Astrocyte (in vitro differentiated cells and primary cell): ENCODE results near the gene SHISA9. TPM values are rescaled to one million over a fixed set of nuclear protein-coding genes. Genes with fewer than 3 reads are reported as not detected.

Experiments
- DNase-seq: peaks from one replicate; pipeline ENCODE4 v3.0.0-alpha.2; 2010; ENCODE audit warnings: low read depth
- FAIRE-seq: peaks from 2 replicates; lab custom pipeline; 2011; peaks lifted over from hg19 to GRCh38; lab: Jason Lieb, UNC
- H2AFZ ChIP-seq: 2 replicates; pipeline ENCODE4 v1.6.0; 2012; ENCODE audit warnings: low read depth, low read length, inconsistent platforms
- H3K27ac ChIP-seq: 2 replicates; pipeline ENCODE4 v1.5.1; 2011; ENCODE audit warnings: low read depth, low read length, inconsistent platforms
- H3K27me3 ChIP-seq: 2 replicates; pipeline ENCODE4 v1.6.0; 2011; ENCODE audit warnings: low read length, inconsistent platforms; ENCODE audit not compliant: insufficient read depth
- H3K36me3 ChIP-seq: 2 replicates; pipeline ENCODE4 v1.5.1; 2011; ENCODE audit warnings: low read length, inconsistent platforms; ENCODE audit not compliant: insufficient read depth
- H3K4me1 ChIP-seq: 2 replicates; pipeline ENCODE4 v1.5.1; 2011; ENCODE audit warnings: low read length, inconsistent platforms; ENCODE audit not compliant: insufficient read depth
- H3K4me2 ChIP-seq: 2 replicates; pipeline ENCODE4 v1.6.0; 2012; ENCODE audit warnings: low read length, inconsistent platforms
- H3K4me3 ChIP-seq: 2 replicates; pipeline ENCODE4 v1.5.1; 2011; ENCODE audit warnings: low read depth, mild to moderate bottlenecking, low read length, inconsistent platforms; ENCODE audit not compliant: insufficient read depth
- H3K79me2 ChIP-seq: 2 replicates; pipeline ENCODE4 v1.6.0; 2012; ENCODE audit warnings: mild to moderate bottlenecking, low read length, inconsistent platforms; ENCODE audit not compliant: insufficient read depth
- H3K9ac ChIP-seq: 2 replicates; pipeline ENCODE4 v1.6.0; 2012; ENCODE audit warnings: mild to moderate bottlenecking, low read length, inconsistent platforms
- H3K9me3 ChIP-seq: 2 replicates; pipeline ENCODE4 v1.5.1; 2012; ENCODE audit warnings: low read depth, mild to moderate bottlenecking, low read length, inconsistent platforms; ENCODE audit not compliant: insufficient read depth
- H4K20me1 ChIP-seq: 2 replicates; pipeline ENCODE4 v1.6.0; 2012; ENCODE audit warnings: low read length, inconsistent platforms; ENCODE audit not compliant: insufficient read depth
- H3K27ac Mint-ChIP-seq: one replicate; pipeline ENCODE4 v1.8.0; 2021; ENCODE audit warnings: mild to moderate bottlenecking, mixed read lengths; ENCODE audit not compliant: unreplicated experiment
- H3K27me3 Mint-ChIP-seq: one replicate; pipeline ENCODE4 v1.8.0; 2021; ENCODE audit warnings: low read depth, mixed read lengths; ENCODE audit not compliant: unreplicated experiment
- H3K36me3 Mint-ChIP-seq: one replicate; pipeline ENCODE4 v1.8.0; 2021; ENCODE audit warnings: low read depth, mixed read lengths; ENCODE audit not compliant: unreplicated experiment
- H3K4me1 Mint-ChIP-seq: one replicate; pipeline ENCODE4 v1.8.0; 2021; ENCODE audit warnings: low read depth, mixed read lengths; ENCODE audit not compliant: unreplicated experiment
- H3K4me3 Mint-ChIP-seq: one replicate; pipeline ENCODE4 v1.8.0; 2021; ENCODE audit warnings: mild to moderate bottlenecking, moderate library complexity, mixed read lengths; ENCODE audit not compliant: unreplicated experiment
- H3K9me3 Mint-ChIP-seq: one replicate; pipeline ENCODE4 v1.8.0; 2021; ENCODE audit warnings: mild to moderate bottlenecking, mixed read lengths; ENCODE audit not compliant: unreplicated experiment
- EZH2 ChIP-seq: IDR thresholded peaks from 2 replicates; pipeline ENCODE4 v1.6.1; 2012; ENCODE audit warnings: mild to moderate bottlenecking, low read length, inconsistent platforms; ENCODE audit not compliant: insufficient read depth
- total RNA-seq: library from RNA; stranded (reverse); gene quantifications from 2 replicates; pipeline ENCODE4 v1.2.1, GENCODE V29; 2021
- TF ChIP-seq, protein P1 (sequence below): IDR thresholded peaks from 2 replicates; pipeline ENCODE4 v1.5.1; 2011; ENCODE audit warnings: low read depth, mild to moderate bottlenecking, inconsistent platforms, low read length, moderate library complexity; ENCODE audit not compliant: insufficient read depth

Gene SHISA9
- total RNA-seq, 1 donor from 2014 or later, result 73.0 TPM

DNA sequence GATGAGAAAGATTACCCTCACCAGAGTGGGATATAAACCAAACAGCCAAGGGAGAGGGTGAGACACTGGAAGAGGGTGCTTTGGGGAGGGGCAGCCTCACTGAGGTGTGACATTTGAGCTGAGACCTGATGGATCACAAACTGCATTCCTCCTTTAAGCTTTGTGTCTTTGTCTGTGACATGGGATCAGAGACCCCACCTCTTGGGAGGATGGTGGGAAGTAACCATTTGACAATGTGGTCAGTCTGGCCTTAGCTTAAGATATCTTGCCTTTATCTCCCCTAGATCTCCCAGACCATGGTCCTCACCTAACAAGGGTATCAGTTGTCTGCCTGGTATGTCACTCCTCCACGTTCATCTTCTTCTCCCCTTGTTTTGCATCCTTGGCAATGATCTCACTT, 163.4 kb downstream of the SHISA9 start:
- Mint-ChIP-seq H3K4me1 (no peaks in the 10 kb centered on the region), H3K9me3 (no peaks in the 10 kb centered on the region), H3K36me3 (peaks cover 4% of the 10 kb centered on the region), H3K4me3 (no peak overlapping the region), H3K27ac (no peak overlapping the region), H3K27me3 (no peaks in the 10 kb centered on the region)
- Histone ChIP-seq H3K4me1 (no peaks in the 10 kb centered on the region), H3K36me3 (no peaks in the 10 kb centered on the region), H3K27me3 (no peaks in the 10 kb centered on the region), H3K4me3 (no peak overlapping the region), H4K20me1 (no peaks in the 10 kb centered on the region), H3K9ac (no peak overlapping the region), H3K27ac (no peak overlapping the region), H3K4me2 (no peak overlapping the region), H2AFZ (no peak overlapping the region), H3K79me2 (no peaks in the 10 kb centered on the region), H3K9me3 (peaks cover 10% of the 10 kb centered on the region)
- DNase-seq, result no peak
- no peak for FAIRE-seq
- no peak for TF ChIP-seq EZH2
- TF ChIP-seq, protein P1, sequence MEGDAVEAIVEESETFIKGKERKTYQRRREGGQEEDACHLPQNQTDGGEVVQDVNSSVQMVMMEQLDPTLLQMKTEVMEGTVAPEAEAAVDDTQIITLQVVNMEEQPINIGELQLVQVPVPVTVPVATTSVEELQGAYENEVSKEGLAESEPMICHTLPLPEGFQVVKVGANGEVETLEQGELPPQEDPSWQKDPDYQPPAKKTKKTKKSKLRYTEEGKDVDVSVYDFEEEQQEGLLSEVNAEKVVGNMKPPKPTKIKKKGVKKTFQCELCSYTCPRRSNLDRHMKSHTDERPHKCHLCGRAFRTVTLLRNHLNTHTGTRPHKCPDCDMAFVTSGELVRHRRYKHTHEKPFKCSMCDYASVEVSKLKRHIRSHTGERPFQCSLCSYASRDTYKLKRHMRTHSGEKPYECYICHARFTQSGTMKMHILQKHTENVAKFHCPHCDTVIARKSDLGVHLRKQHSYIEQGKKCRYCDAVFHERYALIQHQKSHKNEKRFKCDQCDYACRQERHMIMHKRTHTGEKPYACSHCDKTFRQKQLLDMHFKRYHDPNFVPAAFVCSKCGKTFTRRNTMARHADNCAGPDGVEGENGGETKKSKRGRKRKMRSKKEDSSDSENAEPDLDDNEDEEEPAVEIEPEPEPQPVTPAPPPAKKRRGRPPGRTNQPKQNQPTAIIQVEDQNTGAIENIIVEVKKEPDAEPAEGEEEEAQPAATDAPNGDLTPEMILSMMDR, result no peak

- H2AFZ ChIP-seq, result no peak overlapping the region
- H3K9ac ChIP-seq, result no peak overlapping the region
- peaks cover 10% of the 10 kb centered on the region for H3K9me3 ChIP-seq
- H3K4me2 ChIP-seq, result no peak overlapping the region
- H3K4me3 Mint-ChIP-seq, result no peak overlapping the region
- H4K20me1 ChIP-seq, result no peaks in the 10 kb centered on the region
- H3K36me3 Mint-ChIP-seq, result peaks cover 2% of the 10 kb centered on the region
- no peaks in the 10 kb centered on the region for H3K27me3 ChIP-seq
- no peak overlapping the region for H3K27ac Mint-ChIP-seq
- no peak for FAIRE-seq
- H3K4me3 ChIP-seq, result no peak overlapping the region
- TF ChIP-seq, protein P1, result no peak
- no peak for TF ChIP-seq EZH2
- no peak overlapping the region for H3K27ac ChIP-seq
- H3K36me3 ChIP-seq, result no peaks in the 10 kb centered on the region
- no peaks in the 10 kb centered on the region for H3K27me3 Mint-ChIP-seq
- H3K4me1 ChIP-seq, result no peaks in the 10 kb centered on the region
- H3K9me3 Mint-ChIP-seq, result no peaks in the 10 kb centered on the region
- peaks cover 6% of the 10 kb centered on the region for H3K4me1 Mint-ChIP-seq
- DNase-seq, result no peak
- H3K79me2 ChIP-seq, result no peaks in the 10 kb centered on the region
These were observed 166.2 kb downstream of the SHISA9 start for GRCh38 chr16:13067648-13068047.

DNA sequence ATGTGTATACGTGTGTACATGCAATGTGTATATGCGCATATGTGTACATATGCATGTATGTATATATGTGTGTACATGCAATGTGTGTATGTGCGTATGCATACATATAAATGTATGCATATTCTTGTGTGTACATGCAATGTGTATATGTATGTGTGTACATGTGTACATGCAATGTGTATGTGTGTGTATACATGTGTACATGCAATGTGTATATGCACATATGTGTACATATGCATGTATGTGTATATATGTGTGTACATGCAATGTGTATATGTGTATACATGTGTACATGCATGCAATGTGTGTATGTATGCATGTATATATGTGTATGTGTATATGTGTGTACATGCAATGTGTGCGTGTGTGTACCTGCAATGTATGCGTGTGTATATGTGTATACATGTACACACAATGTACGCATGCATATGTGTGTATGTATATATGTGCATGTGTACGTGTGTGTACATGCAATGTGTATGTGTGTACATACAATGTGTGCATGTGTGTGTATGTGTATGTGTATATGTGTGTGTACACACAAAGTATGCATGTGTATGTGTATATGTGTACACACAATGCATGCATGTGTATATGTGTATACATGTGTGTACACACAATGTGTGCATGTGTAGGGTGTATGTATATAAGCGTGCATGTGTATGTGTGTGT, 167.7 kb downstream of the SHISA9 start:
- peak; percentile 50 for FAIRE-seq
- no peak for DNase-seq
- Mint-ChIP-seq H3K27ac (no peak overlapping the region), H3K36me3 (peaks cover 2% of the 10 kb centered on the region), H3K9me3 (no peaks in the 10 kb centered on the region), H3K4me1 (peaks cover 6% of the 10 kb centered on the region), H3K27me3 (no peaks in the 10 kb centered on the region), H3K4me3 (no peak overlapping the region)
- no peak overlapping the region for H3K4me3 ChIP-seq
- no peaks in the 10 kb centered on the region for H4K20me1 ChIP-seq
- no peaks in the 10 kb centered on the region for H3K36me3 ChIP-seq
- H3K27me3 ChIP-seq, result no peaks in the 10 kb centered on the region
- TF ChIP-seq, protein P1, result no peak
- no peak for TF ChIP-seq EZH2
- no peak overlapping the region for H3K4me2 ChIP-seq
- no peak overlapping the region for H3K27ac ChIP-seq
- H3K9ac ChIP-seq, result no peak overlapping the region
- no peaks in the 10 kb centered on the region for H3K79me2 ChIP-seq
- H3K9me3 ChIP-seq, result peaks cover 10% of the 10 kb centered on the region
- no peaks in the 10 kb centered on the region for H3K4me1 ChIP-seq
- H2AFZ ChIP-seq, result no peak overlapping the region
